ENCODE results near the gene PCDH19.
"Not testable (repeated sequence)": the region's sequence is repeated elsewhere in the genome, so short reads cannot be mapped to it uniquely, and the experiment has no call there.

Gene PCDH19, protein sequence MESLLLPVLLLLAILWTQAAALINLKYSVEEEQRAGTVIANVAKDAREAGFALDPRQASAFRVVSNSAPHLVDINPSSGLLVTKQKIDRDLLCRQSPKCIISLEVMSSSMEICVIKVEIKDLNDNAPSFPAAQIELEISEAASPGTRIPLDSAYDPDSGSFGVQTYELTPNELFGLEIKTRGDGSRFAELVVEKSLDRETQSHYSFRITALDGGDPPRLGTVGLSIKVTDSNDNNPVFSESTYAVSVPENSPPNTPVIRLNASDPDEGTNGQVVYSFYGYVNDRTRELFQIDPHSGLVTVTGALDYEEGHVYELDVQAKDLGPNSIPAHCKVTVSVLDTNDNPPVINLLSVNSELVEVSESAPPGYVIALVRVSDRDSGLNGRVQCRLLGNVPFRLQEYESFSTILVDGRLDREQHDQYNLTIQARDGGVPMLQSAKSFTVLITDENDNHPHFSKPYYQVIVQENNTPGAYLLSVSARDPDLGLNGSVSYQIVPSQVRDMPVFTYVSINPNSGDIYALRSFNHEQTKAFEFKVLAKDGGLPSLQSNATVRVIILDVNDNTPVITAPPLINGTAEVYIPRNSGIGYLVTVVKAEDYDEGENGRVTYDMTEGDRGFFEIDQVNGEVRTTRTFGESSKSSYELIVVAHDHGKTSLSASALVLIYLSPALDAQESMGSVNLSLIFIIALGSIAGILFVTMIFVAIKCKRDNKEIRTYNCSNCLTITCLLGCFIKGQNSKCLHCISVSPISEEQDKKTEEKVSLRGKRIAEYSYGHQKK (N-terminal part only)

DNA sequence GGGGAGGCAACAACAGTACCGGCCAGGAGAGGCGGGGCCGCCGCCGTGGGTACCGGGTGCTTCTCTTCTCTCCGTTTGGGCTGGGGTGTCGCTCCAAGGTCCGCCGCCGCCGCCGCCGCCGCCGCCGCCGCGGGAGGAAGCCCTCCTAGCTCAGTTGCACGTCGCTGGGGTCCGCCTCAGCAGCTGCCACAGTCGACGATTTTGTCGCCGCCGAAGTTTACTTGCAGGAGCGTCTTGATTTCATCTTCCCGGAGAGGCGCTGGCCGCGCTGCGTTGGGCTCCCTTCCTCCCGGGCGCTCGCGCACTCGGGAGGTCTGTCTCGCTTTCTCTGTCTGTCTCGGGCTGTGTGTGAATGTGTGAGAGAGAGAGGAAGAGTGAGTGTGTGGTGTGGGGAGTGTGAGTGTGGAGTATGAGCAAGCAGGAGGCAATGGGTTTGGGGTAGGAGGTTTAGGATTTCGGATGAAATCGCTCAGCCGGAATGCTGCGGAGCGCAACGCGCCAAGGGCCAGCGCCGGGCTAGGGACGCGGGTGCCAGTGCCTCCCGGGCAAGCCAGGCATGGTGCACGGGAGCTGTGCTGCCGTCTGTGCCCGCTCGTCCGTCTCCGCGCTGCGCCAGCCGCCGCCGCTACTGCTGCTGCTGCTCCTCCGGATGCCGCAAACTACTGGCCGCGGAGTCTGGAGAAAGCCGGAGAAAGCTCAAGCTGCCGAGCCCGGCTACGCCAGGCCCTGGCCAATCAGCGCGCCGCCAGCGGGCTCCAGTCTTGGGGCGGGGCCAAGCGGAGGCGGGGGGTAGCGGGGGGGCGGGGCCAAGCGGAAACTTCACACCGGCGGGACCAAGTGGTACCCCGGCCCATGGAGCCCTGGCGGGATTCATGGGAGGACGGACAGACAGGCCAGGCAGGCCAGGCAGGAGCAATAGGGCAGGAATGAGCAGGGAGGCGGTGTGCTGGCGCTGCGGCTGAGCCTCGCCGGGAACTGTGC is at the start of gene PCDH19:
Gene PCDH19 (minus strand): TSS at position 664 of the 981 bp plus-strand sequence. CDS start 1,676 bp downstream, outside the sequence.
- FAIRE-seq = no peak

GRCh38 chrX:100449696-100450608 is 39.9 kb upstream of the PCDH19 start:
- FAIRE-seq = no peak

GRCh38 chrX:100447655-100448397 is 37.8 kb upstream of the PCDH19 start:
- no peak for FAIRE-seq

DNA sequence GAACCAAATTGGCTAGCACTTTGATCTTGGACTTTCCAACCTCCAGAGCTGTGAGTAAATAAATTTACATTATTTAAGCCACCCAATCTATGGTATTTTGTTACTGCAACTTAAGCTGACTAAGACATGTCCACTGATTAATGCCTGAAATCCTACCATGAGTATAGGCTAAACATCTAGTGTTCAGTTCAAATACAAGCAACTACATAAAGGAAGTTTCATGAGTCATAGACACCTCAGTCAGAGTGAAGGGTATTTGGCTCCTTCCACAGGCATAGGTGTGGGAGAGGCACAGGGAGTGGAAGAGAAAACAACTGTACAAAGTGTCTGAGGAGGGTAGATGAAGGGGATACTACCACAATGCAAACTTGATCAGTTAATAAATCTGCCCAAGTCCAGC is 35.5 kb upstream of the PCDH19 start:
- no peak for FAIRE-seq

- not testable (repeated sequence) for FAIRE-seq
Observed at GRCh38 chrX:100441321-100441720, 31.2 kb upstream of the PCDH19 start.

DNA sequence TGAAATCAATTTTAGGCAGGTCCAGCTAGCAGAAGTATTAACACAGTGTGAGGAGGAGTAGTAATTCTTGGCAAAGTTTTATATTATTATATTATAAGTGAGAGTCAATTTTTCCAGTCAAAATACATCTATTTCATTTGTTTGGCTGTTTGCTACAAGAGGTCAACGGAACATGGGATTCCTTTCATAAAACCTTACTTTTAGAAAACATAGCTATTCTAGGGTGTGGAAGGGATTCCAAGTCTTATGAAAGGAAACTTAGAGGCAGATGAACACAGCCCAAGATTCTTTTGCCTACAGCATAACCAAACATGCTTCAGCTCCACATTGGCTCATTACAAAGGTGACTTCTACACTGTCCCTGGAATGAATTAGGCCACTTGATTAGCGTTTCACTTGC is 29.9 kb upstream of the PCDH19 start:
- FAIRE-seq = no peak

GRCh38 chrX:100435726-100436125 is 25.7 kb upstream of the PCDH19 start:
- no peak for FAIRE-seq

- no peak for FAIRE-seq
Observed at GRCh38 chrX:100424012-100424411, 13.9 kb upstream of the PCDH19 start.

GRCh38 chrX:100418556-100418955 is 8.5 kb upstream of the PCDH19 start:
- no peak for FAIRE-seq

DNA sequence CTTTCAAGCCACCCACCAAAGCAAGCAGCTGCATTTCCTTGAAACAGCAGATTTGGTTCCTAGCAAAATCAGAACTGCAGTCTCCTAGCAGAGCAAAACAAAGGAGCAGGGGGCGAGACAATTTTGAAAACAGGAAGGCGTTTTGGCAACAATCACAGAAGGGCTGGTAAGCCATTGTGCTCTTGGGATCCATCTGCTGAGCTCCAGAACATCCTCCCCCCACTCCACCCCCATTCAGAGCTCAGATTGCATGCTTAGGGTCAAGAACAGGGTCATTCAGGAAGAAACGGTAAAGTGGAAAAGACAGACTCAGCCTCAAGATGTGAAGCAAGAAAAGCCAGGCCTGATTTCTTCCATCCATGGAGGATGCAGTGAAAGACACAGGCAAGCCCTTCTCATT is 7.6 kb upstream of the PCDH19 start:
- no peak for FAIRE-seq

- peak; percentile 77 for FAIRE-seq
Observed at GRCh38 chrX:100413229-100413628, 3.2 kb upstream of the PCDH19 start.

DNA sequence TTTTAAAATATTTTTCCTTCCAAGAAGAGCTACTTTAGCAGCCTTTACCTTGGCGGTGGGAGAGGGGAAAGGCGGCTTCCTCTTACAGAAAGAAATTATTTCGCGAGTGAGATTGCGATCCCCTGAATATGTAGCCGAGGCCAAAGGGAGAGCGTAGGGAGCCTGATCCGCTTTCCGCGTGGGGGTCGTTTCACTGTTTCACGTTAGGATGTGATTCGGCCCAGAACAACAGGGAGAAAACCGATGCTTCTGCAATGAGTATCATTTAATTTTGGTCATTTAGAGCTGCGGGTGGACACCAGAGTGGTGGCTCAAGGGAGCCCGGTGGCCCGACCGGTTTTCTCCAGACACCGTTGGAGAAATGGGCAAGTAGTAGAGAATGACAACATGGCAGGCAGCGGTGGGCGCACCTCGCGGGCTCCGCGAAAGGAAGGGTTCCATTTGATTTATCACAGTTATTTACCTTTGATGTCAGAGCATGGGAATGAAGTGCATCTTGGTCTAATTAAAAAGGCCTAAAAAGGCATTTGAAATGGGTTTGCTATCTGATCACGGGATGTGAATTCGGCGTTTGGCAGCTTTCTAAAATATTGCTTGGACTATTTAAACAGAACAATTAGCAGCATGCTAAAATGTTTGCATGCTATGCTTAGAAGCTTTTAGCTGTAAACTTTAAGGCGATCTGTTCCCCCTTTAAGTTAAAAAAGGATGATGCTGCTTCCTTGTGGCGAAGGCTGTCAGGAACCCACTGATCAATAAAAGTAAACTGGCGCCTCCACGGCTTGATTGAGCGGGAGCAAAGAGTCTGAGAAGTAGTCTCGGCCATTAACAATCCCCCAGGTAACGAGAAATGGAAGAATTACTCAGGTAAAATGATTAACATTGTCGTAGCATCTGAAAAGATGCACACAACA is 2.0 kb upstream of the PCDH19 start:
- FAIRE-seq = no peak

DNA sequence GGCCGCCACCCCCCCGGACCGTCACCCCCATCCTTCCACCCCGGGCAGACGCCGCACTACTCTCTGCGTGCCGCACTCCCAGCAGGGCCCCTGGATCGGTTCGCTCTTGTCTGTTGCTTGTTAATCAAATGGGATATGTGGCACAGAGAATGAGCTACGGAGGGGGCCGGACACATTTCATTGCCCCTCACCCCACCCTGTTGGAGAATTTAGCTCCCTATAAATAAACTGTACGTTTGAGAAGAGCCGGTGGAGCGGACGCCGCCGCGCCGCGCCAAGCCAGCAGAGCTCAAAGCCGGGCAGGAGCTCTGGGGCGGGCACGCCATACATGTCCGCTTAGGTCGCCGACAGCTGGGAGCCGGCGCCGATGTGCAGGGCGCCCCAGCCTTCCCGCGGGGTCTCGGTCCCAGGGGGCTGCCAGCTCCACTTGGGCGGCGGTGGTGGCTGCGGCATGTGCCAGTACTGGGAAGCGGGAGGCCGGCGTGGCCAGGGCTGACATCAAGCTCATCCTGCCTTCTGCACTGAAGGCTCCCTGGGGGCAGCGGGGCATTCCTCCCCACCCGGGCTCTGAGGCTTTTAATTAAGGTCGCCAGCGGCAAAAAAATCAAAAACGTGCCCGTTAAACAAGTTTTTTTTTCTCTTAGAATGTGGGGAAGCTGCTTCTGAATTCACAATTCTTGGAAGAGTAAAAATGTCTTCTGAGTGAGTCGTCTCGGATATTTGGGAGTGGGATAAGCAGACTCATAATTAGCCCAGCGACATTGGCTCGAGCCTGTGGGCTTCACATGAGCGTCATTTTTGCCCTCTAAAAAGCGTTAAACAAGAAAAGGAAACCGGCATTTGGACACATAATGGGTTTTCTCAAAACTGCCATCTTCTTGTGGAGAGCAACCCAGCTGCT is 1.1 kb upstream of the PCDH19 start:
- no peak for FAIRE-seq

GRCh38 chrX:100408713-100409609 is 1.1 kb downstream of the PCDH19 start:
- no peak for FAIRE-seq

DNA sequence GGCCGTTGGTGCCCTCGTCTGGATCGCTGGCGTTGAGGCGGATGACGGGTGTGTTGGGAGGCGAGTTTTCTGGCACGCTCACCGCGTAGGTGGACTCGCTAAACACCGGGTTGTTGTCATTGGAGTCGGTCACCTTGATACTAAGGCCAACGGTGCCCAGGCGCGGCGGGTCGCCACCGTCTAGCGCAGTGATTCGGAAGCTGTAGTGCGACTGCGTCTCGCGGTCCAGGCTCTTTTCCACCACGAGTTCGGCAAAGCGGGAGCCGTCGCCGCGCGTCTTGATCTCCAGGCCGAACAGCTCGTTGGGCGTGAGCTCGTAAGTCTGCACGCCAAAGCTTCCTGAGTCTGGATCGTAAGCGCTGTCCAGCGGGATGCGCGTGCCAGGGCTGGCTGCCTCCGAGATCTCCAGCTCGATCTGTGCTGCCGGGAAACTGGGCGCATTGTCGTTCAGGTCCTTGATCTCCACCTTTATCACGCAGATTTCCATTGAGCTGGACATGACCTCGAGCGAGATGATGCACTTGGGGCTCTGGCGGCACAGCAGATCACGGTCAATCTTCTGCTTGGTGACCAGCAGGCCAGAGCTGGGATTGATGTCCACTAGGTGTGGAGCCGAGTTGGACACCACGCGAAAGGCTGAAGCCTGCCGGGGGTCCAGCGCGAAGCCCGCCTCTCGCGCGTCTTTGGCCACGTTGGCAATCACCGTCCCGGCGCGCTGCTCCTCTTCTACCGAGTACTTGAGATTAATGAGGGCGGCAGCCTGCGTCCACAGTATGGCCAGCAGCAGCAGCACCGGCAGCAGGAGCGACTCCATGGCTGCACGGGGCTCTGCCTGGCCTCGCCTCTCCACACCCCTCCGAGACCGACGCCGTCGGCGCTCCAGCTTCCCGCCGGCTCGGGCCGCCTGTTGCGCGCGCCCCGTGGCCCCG is 2.0 kb downstream of the PCDH19 start:
- no peak for FAIRE-seq

DNA sequence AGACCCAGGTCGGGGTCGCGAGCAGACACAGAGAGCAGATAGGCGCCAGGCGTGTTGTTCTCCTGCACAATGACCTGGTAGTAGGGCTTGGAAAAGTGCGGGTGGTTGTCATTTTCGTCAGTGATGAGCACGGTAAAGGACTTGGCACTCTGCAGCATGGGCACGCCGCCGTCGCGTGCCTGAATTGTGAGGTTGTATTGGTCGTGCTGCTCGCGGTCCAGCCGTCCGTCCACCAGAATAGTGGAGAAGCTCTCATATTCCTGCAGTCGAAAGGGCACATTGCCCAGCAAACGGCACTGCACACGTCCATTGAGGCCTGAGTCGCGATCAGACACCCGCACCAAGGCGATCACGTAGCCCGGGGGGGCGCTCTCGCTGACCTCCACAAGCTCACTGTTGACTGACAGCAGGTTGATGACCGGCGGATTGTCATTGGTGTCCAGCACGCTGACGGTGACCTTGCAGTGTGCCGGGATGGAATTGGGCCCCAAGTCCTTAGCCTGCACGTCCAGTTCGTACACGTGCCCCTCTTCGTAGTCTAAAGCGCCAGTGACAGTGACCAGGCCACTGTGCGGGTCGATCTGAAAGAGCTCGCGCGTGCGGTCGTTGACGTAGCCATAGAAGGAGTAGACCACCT is 2.8 kb downstream of the PCDH19 start:
- no peak for FAIRE-seq
